K562 (cell line): ENCODE data around the gene FBXL3. TPM values are rescaled to one million over a fixed set of nuclear protein-coding genes. Genes with fewer than 3 reads are reported as not detected.

Experiments
- ATAC-seq: fragments of 200-7000 bp; cut with Tn5 transposase; 3 replicates; pipeline ENCODE4 v1.9.1; 2020; ENCODE audit warnings: moderate library complexity
- BruUV-seq: library from RNA; stranded (reverse); fragments of 400-500 nt; replicated peaks from 2 replicates; lab custom pipeline; 2021; lab: Mats Ljungman, UMichigan
- CTCF ChIA-PET: fragments of 300-600 bp; formaldehyde crosslinking; extraction: SDS; loops from one replicate; lab custom pipeline; 2021; ENCODE audit warnings: low intra/inter-chr PET ratio; lab: Yijun Ruan, JAX
- POLR2A ChIA-PET: fragments of 300-600, 350-650 bp; sonication (Branson Sonifier 250); formaldehyde crosslinking; extraction: SDS; loops from one replicate; lab custom pipeline; 2021; ENCODE audit warnings: antibody characterized with exemption, inconsistent platforms; lab: Yijun Ruan, JAX
- DNase-seq, 4 experiments: peaks; one replicate each; pipeline versions ENCODE4 v3.0.0 to v3.0.0-alpha.2; 2011 to 2018; ENCODE audit warnings: low spot score in 3 of 4, mixed read lengths in 3 of 4; ENCODE audit errors: extremely low read depth in 1 of 4
- FAIRE-seq: peaks from 2 replicates; lab custom pipeline; 2011; peaks lifted over from hg19 to GRCh38; lab: Jason Lieb, UNC
- H2AFZ ChIP-seq: 2 replicates; pipeline ENCODE4 v1.6.0; 2011; ENCODE audit warnings: low read depth, low read length, control low read depth, inconsistent platforms
- H3K27ac ChIP-seq: fragments of 200-600 bp; 3 replicates; pipeline ENCODE4 v1.8.0; 2011; ENCODE audit warnings: low read depth, mild to moderate bottlenecking, control low read depth, inconsistent platforms, low read length, moderate library complexity, mixed read lengths; ENCODE audit errors: extremely low read depth
- H3K27me3 ChIP-seq, 2 experiments: fragments of 300-600 bp in 1 of 2; 2 replicates in 1 of 2; 3 replicates in 1 of 2; pipeline versions ENCODE4 v1.6.0 to v1.8.0; 2011; ENCODE audit warnings: inconsistent platforms in 2 of 2, low read length in 2 of 2, mild to moderate bottlenecking in 1 of 2, mixed read lengths in 1 of 2, moderate library complexity in 1 of 2; ENCODE audit not compliant: control insufficient read depth in 2 of 2, insufficient read depth in 2 of 2
- H3K36me3 ChIP-seq: fragments of 300-600 bp; 3 replicates; pipeline ENCODE4 v1.8.0; 2011; ENCODE audit warnings: mild to moderate bottlenecking, low read length, inconsistent platforms; ENCODE audit not compliant: control insufficient read depth, insufficient read depth
- H3K4me1 ChIP-seq, 2 experiments: fragments of 200-600 bp in 1 of 2; replicated peaks in 1 of 2; 2 replicates in 1 of 2; 3 replicates in 1 of 2; pipeline versions ENCODE4 v1.5.1 to v1.8.0; 2011; ENCODE audit warnings: inconsistent platforms in 2 of 2, low read length in 2 of 2, mild to moderate bottlenecking in 1 of 2, mixed read lengths in 1 of 2, moderate library complexity in 1 of 2; ENCODE audit not compliant: control insufficient read depth in 2 of 2, insufficient read depth in 2 of 2
- H3K4me2 ChIP-seq: 2 replicates; pipeline ENCODE4 v1.6.1; 2011; ENCODE audit warnings: low read length, control low read depth, inconsistent platforms, mixed read lengths; ENCODE audit not compliant: insufficient read depth
- H3K4me3 ChIP-seq: fragments of 200-600 bp; sonication (generic), shearing (Covaris generic); 2 replicates; pipeline ENCODE4 v1.5.1; 2016; ENCODE audit warnings: control low read depth, inconsistent platforms
- H3K79me2 ChIP-seq: fragments of 200-600 bp; 3 replicates; pipeline ENCODE4 v1.8.0; 2011; ENCODE audit warnings: low read length, inconsistent platforms; ENCODE audit not compliant: control insufficient read depth, insufficient read depth
- H3K9ac ChIP-seq, 2 experiments: 2 replicates each; pipeline versions ENCODE4 v1.6.0 to v1.6.1; 2011; ENCODE audit warnings: low read depth in 2 of 2, low read length in 2 of 2, control low read depth in 1 of 2, inconsistent platforms in 1 of 2, mild to moderate bottlenecking in 1 of 2, mixed read lengths in 1 of 2; ENCODE audit not compliant: insufficient read depth in 1 of 2
- H3K9me1 ChIP-seq: one replicate; pipeline ENCODE4 v1.6.0; 2011; ENCODE audit warnings: inconsistent platforms, mild to moderate bottlenecking, low read length, moderate library complexity; ENCODE audit not compliant: control insufficient read depth, insufficient read depth
- H3K9me3 ChIP-seq: replicated peaks from 2 replicates; pipeline ENCODE4 v1.5.1; 2011; ENCODE audit warnings: low read depth, low read length, inconsistent platforms; ENCODE audit not compliant: control insufficient read depth, insufficient read depth
- H4K20me1 ChIP-seq: replicated peaks from 2 replicates; pipeline ENCODE4 v1.6.1; 2011; ENCODE audit warnings: low read length, inconsistent platforms, mixed read lengths; ENCODE audit not compliant: control insufficient read depth, insufficient read depth
- BRD9 ChIP-seq: fragments of 450-650 bp; IDR thresholded peaks from 2 replicates; pipeline ENCODE4 v1.6.1; 2018; ENCODE audit warnings: low read depth; ENCODE audit not compliant: partially characterized antibody
- CXXC5 ChIP-seq: fragments of 250-450 bp; sonication (Bioruptor Pico); IDR thresholded peaks from 2 replicates; pipeline ENCODE4 v1.8.0; 2022; ENCODE audit warnings: inconsistent platforms, mild to moderate bottlenecking, moderate library complexity
- GTF2F1 ChIP-seq: IDR thresholded peaks from 2 replicates; pipeline ENCODE4 v1.6.1; 2011; ENCODE audit warnings: low read depth, low read length, improper control_type of control experiment
- MTF1 ChIP-seq: fragments of 250-450 bp; sonication (Bioruptor Pico); IDR thresholded peaks from 2 replicates; pipeline ENCODE4 v1.9.0; 2021; ENCODE audit warnings: moderate library complexity, mild to moderate bottlenecking, inconsistent platforms, borderline replicate concordance
- POLR2H ChIP-seq: IDR thresholded peaks from 2 replicates; pipeline ENCODE4 v1.6.1; 2016; ENCODE audit warnings: missing genetic modification characterization, low read depth, mild to moderate bottlenecking, control low read depth, missing compliant biosample characterization, moderate library complexity
- RBM22 ChIP-seq: fragments of 200-400 bp; formaldehyde crosslinking; IDR thresholded peaks from 2 replicates; pipeline ENCODE4 v1.6.1; 2018; ENCODE audit warnings: low read length, low read depth; ENCODE audit not compliant: poor library complexity, severe bottlenecking
- ZNF644 ChIP-seq: fragments of 200-800 bp; sonication (Bioruptor generic); IDR thresholded peaks from 2 replicates; pipeline ENCODE4 v1.6.1; 2016; ENCODE audit warnings: low read depth, missing genetic modification characterization, missing compliant biosample characterization
- WGBS: fragments of 100-300 bp; shearing (Covaris generic); methylation state at CpG from one replicate; pipeline ENCODE4 v1.1.6; 2016; ENCODE audit warnings: low coverage, mixed read lengths; ENCODE audit not compliant: insufficient coverage; ENCODE audit errors: missing lambda C conversion rate; 5-methylcytosine and 5-hydroxymethylcytosine counted together
- in situ Hi-C: fragments of 300-500 bp; cut with MboI; formaldehyde crosslinking; loops from 4 replicates; pipeline ENCODE4 v1.15.0; 2018; ENCODE audit warnings: inconsistent platforms, mixed read lengths
- intact Hi-C: fragments of 100-400 bp; cut with micrococcal nuclease; formaldehyde crosslinking; loops from 2 replicates; pipeline ENCODE4 v1.14.2; 2022
- polyA plus RNA-seq, 8 experiments: library from polyadenylated mRNA; depleted of rRNA in 4 of 8; stranded (reverse) in 5 of 8; unstranded in 3 of 8; fragments of >200 nt; fragmentation: Nextera tagmentation in 2 of 8; fragmentation: Illumina TruSeq in 1 of 8; extraction: Ambion mirVana in 2 of 8; extraction: Trizol in 1 of 8; gene quantifications; 2 replicates each; pipeline versions ENCODE4 v1.2.1 to v1.2.3, GENCODE V29; 2011 to 2014; ENCODE audit warnings: inconsistent platforms in 1 of 8, missing spikeins in 1 of 8
- total RNA-seq, 7 experiments: library from RNA; depleted of rRNA in 6 of 7; stranded (reverse); fragments of >200 nt in 6 of 7; fragmentation: Illumina TruSeq in 2 of 7; extraction: Trizol in 2 of 7; gene quantifications; 2 replicates each; pipeline versions ENCODE4 v1.2.1 to v1.2.3, GENCODE V29; 2011 to 2021; ENCODE audit warnings: low replicate concordance in 1 of 7
- TF ChIP-seq, protein P1 (sequence below), 3 experiments: fragments of 200-800 bp in 1 of 3; fragments of 250-450 bp in 1 of 3; fragments of 450-650 bp in 1 of 3; sonication (Bioruptor Pico) in 1 of 3; sonication (Bioruptor generic) in 1 of 3; formaldehyde crosslinking in 1 of 3; IDR thresholded peaks; 2 replicates each; pipeline versions ENCODE4 v1.6.1 to v1.8.0; 2016 to 2022; ENCODE audit warnings: mild to moderate bottlenecking in 2 of 3, missing genetic modification characterization in 2 of 3, missing compliant biosample characterization in 1 of 3, moderate library complexity in 1 of 3
- TF ChIP-seq, protein P2 (sequence below): sonication (generic); formaldehyde crosslinking; IDR thresholded peaks from 2 replicates; pipeline ENCODE4 v1.8.0; 2022; ENCODE audit warnings: mild to moderate bottlenecking, low read depth, missing genetic modification reagents
- TF ChIP-seq, protein P3 (sequence below): IDR thresholded peaks from 2 replicates; pipeline ENCODE4 v1.6.1; 2011; ENCODE audit warnings: borderline replicate concordance, low read depth, mild to moderate bottlenecking, moderate library complexity, low read length; ENCODE audit not compliant: insufficient read depth, poor library complexity, severe bottlenecking

The FBXL3 gene
- total and polyA plus RNA-seq, 9 of the 15 experiments (the other 6 are each of a cell fraction or from before 2014, with no cell fraction given), result 3.8 to 16.4 (median 12.6) TPM

DNA sequence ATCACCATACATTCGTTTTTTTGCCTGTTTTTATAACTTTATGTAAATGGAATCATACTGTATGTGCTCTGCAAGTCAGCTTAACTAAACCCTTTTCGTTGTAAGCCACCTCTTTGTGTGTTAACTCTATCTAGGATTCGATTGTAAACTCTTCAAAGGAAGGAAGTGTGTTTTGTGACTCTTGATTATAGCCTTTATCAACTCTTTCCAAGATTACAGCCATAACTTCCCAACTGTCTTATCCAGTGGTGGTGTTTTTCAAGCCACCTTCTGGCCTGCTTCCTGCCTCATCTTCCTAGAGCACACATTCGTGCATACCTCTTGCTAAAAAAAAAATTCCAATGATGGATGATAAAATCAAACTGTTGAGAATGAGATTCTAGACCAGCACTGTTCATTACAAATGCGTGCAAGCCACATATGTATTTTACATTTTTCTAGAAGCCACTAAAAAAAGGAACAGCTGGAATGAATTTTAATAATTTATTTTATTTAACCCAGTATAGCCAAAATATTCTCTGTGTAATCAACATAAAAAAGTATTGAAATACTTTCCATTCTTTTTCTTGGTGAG is 12.0 kb upstream of the FBXL3 start (continued):
- TF ChIP-seq, protein P1, sequence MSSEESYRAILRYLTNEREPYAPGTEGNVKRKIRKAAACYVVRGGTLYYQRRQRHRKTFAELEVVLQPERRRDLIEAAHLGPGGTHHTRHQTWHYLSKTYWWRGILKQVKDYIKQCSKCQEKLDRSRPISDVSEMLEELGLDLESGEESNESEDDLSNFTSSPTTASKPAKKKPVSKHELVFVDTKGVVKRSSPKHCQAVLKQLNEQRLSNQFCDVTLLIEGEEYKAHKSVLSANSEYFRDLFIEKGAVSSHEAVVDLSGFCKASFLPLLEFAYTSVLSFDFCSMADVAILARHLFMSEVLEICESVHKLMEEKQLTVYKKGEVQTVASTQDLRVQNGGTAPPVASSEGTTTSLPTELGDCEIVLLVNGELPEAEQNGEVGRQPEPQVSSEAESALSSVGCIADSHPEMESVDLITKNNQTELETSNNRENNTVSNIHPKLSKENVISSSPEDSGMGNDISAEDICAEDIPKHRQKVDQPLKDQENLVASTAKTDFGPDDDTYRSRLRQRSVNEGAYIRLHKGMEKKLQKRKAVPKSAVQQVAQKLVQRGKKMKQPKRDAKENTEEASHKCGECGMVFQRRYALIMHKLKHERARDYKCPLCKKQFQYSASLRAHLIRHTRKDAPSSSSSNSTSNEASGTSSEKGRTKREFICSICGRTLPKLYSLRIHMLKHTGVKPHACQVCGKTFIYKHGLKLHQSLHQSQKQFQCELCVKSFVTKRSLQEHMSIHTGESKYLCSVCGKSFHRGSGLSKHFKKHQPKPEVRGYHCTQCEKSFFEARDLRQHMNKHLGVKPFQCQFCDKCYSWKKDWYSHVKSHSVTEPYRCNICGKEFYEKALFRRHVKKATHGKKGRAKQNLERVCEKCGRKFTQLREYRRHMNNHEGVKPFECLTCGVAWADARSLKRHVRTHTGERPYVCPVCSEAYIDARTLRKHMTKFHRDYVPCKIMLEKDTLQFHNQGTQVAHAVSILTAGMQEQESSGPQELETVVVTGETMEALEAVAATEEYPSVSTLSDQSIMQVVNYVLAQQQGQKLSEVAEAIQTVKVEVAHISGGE (CRISPR knock-in tag; IDR thresholded peaks at IDR 0.05), result no peak

DNA sequence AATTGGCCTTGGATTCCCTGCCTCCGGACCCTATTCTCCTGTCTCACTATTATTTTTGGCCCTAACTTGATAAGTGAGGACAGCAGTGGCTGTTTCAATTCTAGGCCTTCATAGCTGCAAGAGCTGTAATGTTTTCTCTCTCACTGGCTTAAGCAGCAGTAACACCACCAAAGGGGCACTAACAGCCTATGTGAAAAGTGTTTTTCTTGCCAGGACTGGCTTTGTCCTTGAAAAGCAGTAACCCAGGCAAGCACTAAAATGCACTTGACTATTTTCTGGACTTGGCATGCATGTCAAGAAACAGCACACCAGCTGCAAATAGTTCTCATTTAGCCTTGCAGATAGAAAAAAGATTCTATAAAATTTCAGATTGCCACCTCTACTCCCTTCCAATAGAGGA is 9.3 kb upstream of the FBXL3 start:
- no peak overlapping the region for H3K9ac ChIP-seq
- H3K9me3 ChIP-seq, result no peaks in the 10 kb centered on the region
- H4K20me1 ChIP-seq, result no peaks in the 10 kb centered on the region
- no TSS peak for BruUV-seq
- no peak overlapping the region for H3K4me3 ChIP-seq
- no peaks in the 10 kb centered on the region for H3K36me3 ChIP-seq
- in situ Hi-C loops, result no loop called here
- POLR2A ChIA-PET, result no interaction called here
- intact Hi-C loops, result no loop called here
- ATAC-seq (no peak), FAIRE-seq (no peak), DNase-seq (no peak)
- no peaks in the 10 kb centered on the region; a peak in 1 of 5 replicates for H3K4me1 ChIP-seq
- H3K79me2 ChIP-seq, result no peaks in the 10 kb centered on the region
- CTCF ChIA-PET, result no interaction called here
- H3K27me3 ChIP-seq, result no peaks in the 10 kb centered on the region
- H3K4me2 ChIP-seq, result no peak overlapping the region
- WGBS, result 22% methylated on average over 1 of the region's 1 CpG
- H3K27ac ChIP-seq, result no peak overlapping the region
- no peaks in the 10 kb centered on the region for H3K9me1 ChIP-seq
- no peak overlapping the region for H2AFZ ChIP-seq
- TF ChIP-seq BRD9 (no peak), ZNF644 (tag) (no peak), GTF2F1 (no peak), MTF1 (CRISPR knock-in tag) (no peak), RBM22 (no peak), CXXC5 (CRISPR knock-in tag) (no peak), POLR2H (tag) (no peak)
- TF ChIP-seq, protein P2, sequence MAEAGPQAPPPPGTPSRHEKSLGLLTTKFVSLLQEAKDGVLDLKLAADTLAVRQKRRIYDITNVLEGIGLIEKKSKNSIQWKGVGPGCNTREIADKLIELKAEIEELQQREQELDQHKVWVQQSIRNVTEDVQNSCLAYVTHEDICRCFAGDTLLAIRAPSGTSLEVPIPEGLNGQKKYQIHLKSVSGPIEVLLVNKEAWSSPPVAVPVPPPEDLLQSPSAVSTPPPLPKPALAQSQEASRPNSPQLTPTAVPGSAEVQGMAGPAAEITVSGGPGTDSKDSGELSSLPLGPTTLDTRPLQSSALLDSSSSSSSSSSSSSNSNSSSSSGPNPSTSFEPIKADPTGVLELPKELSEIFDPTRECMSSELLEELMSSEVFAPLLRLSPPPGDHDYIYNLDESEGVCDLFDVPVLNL (CRISPR knock-in tag), result no peak
- TF ChIP-seq, protein P3, sequence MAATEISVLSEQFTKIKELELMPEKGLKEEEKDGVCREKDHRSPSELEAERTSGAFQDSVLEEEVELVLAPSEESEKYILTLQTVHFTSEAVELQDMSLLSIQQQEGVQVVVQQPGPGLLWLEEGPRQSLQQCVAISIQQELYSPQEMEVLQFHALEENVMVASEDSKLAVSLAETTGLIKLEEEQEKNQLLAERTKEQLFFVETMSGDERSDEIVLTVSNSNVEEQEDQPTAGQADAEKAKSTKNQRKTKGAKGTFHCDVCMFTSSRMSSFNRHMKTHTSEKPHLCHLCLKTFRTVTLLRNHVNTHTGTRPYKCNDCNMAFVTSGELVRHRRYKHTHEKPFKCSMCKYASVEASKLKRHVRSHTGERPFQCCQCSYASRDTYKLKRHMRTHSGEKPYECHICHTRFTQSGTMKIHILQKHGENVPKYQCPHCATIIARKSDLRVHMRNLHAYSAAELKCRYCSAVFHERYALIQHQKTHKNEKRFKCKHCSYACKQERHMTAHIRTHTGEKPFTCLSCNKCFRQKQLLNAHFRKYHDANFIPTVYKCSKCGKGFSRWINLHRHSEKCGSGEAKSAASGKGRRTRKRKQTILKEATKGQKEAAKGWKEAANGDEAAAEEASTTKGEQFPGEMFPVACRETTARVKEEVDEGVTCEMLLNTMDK, result no peak
